Activated T-cell treated with anti-CD3 and anti-CD28 coated beads, Interleukin-2, amount 50 U/mL, for 24 hours (primary cell): ENCODE measurements around the gene CFAP57.
"Not testable (repeated sequence)": the region's sequence is repeated elsewhere in the genome, so short reads cannot be mapped to it uniquely, and the experiment has no call there.

Source experiments
- DNase-seq: peaks from one replicate; pipeline ENCODE4 v3.0.0-alpha.2; 2020
- H3K27ac Mint-ChIP-seq: 2 replicates; pipeline ENCODE4 v1.8.0; 2020; ENCODE audit warnings: mild to moderate bottlenecking, mixed read lengths
- H3K27me3 Mint-ChIP-seq: 2 replicates; pipeline ENCODE4 v1.8.0; 2020; ENCODE audit warnings: mixed read lengths
- H3K36me3 Mint-ChIP-seq: 2 replicates; pipeline ENCODE4 v1.8.0; 2020; ENCODE audit warnings: low read depth, mixed read lengths
- H3K4me1 Mint-ChIP-seq: 2 replicates; pipeline ENCODE4 v1.8.0; 2020; ENCODE audit warnings: low read depth, mixed read lengths
- H3K4me3 Mint-ChIP-seq: 2 replicates; pipeline ENCODE4 v1.8.0; 2020; ENCODE audit warnings: mild to moderate bottlenecking, moderate library complexity, mixed read lengths
- H3K9me3 Mint-ChIP-seq: 2 replicates; pipeline ENCODE4 v1.8.0; 2020; ENCODE audit warnings: mixed read lengths

CFAP57 gene

DNA sequence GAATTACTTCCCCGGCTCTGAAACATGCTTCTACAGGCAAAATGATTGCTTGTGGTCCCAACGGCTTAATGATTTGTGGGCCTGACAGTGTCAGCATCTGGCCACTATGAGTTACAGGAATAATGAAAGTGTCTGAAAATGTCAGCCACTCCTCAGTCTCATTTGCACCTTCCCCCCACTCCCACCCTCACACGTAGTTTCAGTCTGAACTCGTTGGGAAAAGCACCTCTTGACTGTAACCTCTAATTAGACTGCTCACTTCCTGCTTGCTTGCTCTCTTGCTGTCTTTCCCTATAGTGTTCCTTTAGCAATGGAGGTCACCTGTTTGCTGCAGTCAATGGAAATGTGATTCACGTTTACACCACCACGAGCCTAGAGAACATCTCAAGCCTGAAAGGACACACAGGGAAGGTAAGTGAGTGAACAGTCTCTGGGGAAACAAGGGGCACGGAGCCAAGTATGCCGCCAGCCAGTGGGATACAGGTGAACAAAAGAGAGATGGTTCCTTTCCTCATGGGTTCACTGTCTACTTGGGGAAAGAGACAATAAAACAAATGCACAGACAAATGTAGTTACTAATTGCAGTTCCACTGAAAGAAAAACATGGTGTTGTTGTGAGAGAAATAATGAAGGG, 27.1 kb downstream of the CFAP57 start:
- Mint-ChIP-seq H3K36me3 (no peaks in the 10 kb centered on the region), H3K4me3 (no peak overlapping the region), H3K27ac (no peak overlapping the region), H3K9me3 (peaks cover 3% of the 10 kb centered on the region), H3K4me1 (no peaks in the 10 kb centered on the region), H3K27me3 (peaks cover 12% of the 10 kb centered on the region)
- DNase-seq, result no peak

DNA sequence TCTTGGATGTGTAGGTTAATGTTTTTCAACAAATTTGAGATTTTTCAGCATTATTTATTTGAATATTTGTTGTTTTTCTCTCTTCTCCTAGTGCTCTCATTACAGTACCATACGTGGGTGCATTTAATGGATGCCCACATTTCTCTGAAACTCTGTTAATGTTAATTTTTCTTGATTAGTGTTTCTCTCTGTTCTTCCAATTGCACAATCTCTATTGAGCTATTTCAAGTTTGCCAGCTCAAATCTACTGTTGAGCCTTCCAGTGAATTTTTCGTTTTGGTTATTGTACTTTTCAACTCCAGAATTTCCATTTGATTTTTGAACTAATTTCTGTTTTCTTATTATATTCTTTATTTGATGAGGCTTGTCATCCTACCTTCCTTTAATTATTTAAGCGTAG, 31.7 kb downstream of the CFAP57 start:
- DNase-seq, result no peak
- no peak overlapping the region for H3K4me3 Mint-ChIP-seq
- peaks cover 10% of the 10 kb centered on the region for H3K27me3 Mint-ChIP-seq
- peaks cover 6% of the 10 kb centered on the region for H3K9me3 Mint-ChIP-seq
- H3K4me1 Mint-ChIP-seq, result no peaks in the 10 kb centered on the region
- H3K36me3 Mint-ChIP-seq, result no peaks in the 10 kb centered on the region
- no peak overlapping the region for H3K27ac Mint-ChIP-seq

DNA sequence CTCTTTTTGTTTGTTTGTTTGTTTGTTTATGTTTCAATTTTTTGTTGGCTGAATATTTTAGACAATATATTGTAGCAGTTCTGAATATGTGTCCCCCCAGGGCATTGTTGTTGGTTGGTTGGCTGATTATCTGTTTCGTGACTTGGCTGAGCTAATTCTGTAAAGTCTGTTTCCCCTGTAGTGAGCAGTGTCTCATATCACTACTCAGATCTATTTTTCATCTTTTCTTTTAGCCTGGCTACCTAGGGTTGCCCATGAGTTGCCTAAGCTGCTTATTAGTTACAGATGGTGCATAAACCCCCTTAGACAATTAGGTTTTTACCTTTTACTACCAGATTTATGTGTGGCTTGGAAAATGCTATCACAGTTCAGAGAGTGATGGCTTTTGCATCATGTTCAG, 32.3 kb downstream of the CFAP57 start:
- H3K4me3 Mint-ChIP-seq, result no peak overlapping the region
- H3K27me3 Mint-ChIP-seq, result peaks cover 10% of the 10 kb centered on the region
- H3K4me1 Mint-ChIP-seq, result no peaks in the 10 kb centered on the region
- H3K36me3 Mint-ChIP-seq, result no peaks in the 10 kb centered on the region
- DNase-seq, result no peak
- no peak overlapping the region for H3K27ac Mint-ChIP-seq
- peaks cover 6% of the 10 kb centered on the region for H3K9me3 Mint-ChIP-seq

DNA sequence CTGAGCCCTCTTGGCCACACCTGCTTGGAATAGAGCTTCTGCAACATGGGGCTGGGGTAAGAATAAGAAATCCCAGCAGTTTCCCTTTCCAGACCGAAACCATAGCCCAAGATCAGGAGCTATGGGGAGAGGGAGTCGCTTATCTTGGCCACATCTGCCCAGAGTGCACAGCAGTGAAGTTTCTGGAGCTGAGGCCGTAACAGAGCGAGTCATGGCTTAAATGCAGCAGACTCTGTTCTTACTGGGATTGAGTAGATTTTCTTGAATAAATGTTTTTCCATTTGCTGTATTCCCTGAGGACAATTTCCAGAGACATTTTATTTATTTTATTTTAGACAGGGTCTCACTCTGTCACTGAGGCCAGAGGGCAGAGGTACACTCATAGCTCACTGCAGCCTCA, 33.5 kb downstream of the CFAP57 start:
- no peak for DNase-seq
- no peaks in the 10 kb centered on the region for H3K4me1 Mint-ChIP-seq
- H3K36me3 Mint-ChIP-seq, result no peaks in the 10 kb centered on the region
- peaks cover 6% of the 10 kb centered on the region for H3K9me3 Mint-ChIP-seq
- H3K4me3 Mint-ChIP-seq, result no peak overlapping the region
- peaks cover 12% of the 10 kb centered on the region for H3K27me3 Mint-ChIP-seq
- H3K27ac Mint-ChIP-seq, result no peak overlapping the region

DNA sequence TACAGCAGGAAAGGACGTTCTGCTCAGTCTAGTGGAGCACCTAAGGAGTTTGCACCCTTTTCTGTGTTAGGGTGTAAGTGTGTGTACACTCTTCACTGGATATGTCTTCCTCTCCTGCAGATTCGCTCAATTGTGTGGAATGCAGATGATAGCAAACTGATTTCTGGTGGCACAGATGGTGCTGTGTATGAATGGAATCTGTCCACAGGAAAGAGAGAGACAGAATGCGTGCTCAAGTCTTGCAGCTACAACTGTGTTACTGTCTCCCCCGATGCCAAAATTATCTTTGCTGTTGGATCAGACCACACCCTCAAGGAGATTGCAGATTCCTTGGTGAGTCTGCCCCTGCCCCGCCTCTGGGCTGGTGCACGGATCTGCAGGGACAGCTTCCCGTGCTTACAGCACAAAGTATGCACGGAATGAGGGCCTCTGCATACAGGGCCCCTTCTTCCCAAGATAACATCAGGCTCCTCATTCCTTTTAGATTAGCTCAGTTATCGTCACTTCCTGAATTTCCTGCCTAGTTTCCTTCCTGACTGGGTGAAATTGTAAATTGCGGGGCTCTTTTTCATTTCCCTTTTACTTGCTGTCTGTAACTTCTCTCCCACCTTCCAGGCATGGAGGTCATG, 34.6 kb downstream of the CFAP57 start:
- Mint-ChIP-seq H3K9me3 (peaks cover 6% of the 10 kb centered on the region), H3K27me3 (peaks cover 12% of the 10 kb centered on the region), H3K27ac (no peak overlapping the region), H3K4me3 (no peak overlapping the region), H3K4me1 (no peaks in the 10 kb centered on the region), H3K36me3 (no peaks in the 10 kb centered on the region)
- DNase-seq, result no peak

DNA sequence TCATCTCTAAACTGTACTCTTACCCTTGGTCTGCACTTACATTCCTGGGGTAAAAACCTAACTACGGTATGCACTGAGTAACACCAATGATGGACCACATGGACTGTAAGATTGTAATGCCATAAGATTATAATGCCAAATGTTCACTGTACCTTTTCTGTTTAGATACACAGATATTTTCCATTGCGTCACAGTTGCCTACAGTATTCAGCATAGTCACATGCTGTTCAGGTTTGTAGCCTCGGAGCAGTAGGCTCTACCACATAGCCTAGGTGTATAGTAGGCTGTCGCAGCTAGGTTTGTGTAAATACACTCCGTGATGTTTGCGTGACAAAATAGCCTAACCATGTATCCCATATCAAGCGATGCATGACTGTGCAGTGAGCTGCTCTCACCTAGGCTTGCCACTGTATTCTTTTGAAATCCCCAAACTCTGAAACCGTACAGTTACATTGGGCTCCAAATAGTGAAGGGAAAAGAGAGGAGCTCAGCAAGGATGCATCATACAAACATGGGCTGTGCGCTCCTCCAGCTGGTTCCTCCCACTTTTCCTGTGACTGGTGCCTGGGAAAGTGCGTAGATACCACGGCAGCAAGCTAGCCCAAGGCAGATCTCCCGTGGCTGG, 35.2 kb downstream of the CFAP57 start:
- peaks cover 6% of the 10 kb centered on the region for H3K9me3 Mint-ChIP-seq
- no peaks in the 10 kb centered on the region for H3K4me1 Mint-ChIP-seq
- no peak overlapping the region for H3K27ac Mint-ChIP-seq
- peaks cover 12% of the 10 kb centered on the region for H3K27me3 Mint-ChIP-seq
- no peak overlapping the region for H3K4me3 Mint-ChIP-seq
- H3K36me3 Mint-ChIP-seq, result no peaks in the 10 kb centered on the region
- no peak for DNase-seq

DNA sequence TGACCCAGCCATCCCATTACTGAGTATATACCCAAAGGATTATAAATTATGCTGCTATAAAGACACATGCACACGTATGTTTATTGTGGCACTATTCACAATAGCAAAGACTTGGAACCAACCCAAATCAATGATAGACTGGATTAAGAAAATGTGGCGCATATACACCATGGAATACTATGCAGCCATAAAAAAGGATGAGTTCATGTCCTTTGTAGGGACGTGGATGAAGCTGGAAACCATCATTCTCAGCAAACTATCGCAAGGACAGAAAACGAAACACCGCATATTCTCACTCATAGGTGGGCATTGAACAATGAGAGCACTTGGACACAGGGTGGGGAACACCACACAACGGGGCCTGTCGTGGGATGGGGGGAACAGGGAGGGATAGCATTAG, 36.1 kb downstream of the CFAP57 start:
- not testable (repeated sequence) for H3K36me3 Mint-ChIP-seq

DNA sequence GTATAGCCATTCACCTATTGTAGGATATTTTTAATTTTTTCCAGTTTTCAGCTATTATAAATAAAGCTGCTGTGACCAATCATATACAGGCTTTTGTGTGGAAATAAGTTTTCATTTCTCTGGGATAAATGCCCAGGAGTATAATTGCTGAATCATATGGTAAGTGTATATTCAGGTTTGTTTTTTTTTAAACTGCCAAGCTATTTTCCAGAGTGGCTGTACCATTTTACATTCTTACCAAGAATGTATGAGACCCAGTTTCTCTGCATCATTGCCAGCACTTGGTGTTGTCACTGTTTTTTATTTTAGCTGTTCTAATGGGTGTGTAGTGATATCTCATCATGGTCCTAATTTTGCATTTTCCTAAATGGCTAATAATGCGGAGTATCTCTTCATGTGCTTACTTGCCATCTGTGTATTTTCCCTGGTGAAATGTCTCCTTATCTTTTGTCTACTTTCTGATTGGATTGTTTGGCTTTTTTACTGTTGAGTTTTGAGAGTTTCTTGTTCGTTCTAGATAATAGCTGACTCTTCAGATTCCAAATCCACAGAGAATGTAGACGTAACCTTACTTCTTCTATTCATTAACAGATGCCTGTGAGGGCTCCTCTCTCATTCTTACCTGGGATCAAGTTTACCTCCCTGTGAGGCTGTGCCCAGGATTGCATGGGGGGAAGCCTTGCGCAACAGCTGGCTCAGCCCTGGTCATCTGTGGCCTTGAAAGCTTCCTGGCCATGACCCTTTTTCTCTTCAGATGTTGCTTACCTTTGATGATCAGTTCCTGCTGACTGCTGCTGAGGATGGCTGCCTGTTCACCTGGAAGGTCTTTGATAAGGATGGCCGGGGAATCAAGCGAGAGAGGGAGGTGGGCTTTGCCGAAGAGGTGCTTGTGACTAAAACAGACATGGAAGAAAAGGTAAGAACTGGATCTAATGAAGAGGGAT, 42.6 kb downstream of the CFAP57 start:
- H3K27me3 Mint-ChIP-seq, result peaks cover 19% of the 10 kb centered on the region
- no peak overlapping the region for H3K4me3 Mint-ChIP-seq

More for the DNA sequence above, 36.1 kb downstream of the CFAP57 start:
- not testable (repeated sequence) for H3K4me3 Mint-ChIP-seq, H3K27ac Mint-ChIP-seq, H3K4me1 Mint-ChIP-seq, H3K9me3 Mint-ChIP-seq, DNase-seq
- H3K27me3 Mint-ChIP-seq, result peaks cover 12% of the 10 kb centered on the region

DNA sequence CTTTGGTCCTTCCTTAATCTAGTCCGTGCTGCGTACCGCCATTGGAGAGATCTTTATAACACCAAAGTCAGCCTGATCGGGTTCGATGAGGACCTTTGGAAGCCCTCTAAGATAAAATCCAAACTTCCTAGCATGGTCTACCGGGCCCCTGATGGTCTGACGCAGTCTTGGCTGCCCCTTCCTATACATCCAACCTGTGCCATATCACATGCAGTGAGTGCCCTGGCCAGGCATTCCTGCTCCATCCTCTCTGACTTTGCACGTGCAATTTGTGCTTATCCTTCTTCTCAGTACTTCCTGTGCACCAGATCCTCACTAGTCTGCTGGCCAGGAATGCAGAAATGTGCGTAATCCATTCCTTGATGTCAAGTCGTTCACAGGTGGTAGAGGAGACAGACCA, 45.6 kb downstream of the CFAP57 start:
- Mint-ChIP-seq H3K4me1 (peaks cover 2% of the 10 kb centered on the region), H3K9me3 (no peaks in the 10 kb centered on the region), H3K36me3 (no peaks in the 10 kb centered on the region), H3K27ac (no peak overlapping the region), H3K27me3 (peaks cover 16% of the 10 kb centered on the region), H3K4me3 (no peak overlapping the region)
- DNase-seq, result no peak

More for the DNA sequence above, 42.6 kb downstream of the CFAP57 start:
- no peaks in the 10 kb centered on the region for H3K4me1 Mint-ChIP-seq
- no peaks in the 10 kb centered on the region for H3K9me3 Mint-ChIP-seq
- no peak overlapping the region for H3K27ac Mint-ChIP-seq
- H3K36me3 Mint-ChIP-seq, result no peaks in the 10 kb centered on the region
- DNase-seq, result no peak

DNA sequence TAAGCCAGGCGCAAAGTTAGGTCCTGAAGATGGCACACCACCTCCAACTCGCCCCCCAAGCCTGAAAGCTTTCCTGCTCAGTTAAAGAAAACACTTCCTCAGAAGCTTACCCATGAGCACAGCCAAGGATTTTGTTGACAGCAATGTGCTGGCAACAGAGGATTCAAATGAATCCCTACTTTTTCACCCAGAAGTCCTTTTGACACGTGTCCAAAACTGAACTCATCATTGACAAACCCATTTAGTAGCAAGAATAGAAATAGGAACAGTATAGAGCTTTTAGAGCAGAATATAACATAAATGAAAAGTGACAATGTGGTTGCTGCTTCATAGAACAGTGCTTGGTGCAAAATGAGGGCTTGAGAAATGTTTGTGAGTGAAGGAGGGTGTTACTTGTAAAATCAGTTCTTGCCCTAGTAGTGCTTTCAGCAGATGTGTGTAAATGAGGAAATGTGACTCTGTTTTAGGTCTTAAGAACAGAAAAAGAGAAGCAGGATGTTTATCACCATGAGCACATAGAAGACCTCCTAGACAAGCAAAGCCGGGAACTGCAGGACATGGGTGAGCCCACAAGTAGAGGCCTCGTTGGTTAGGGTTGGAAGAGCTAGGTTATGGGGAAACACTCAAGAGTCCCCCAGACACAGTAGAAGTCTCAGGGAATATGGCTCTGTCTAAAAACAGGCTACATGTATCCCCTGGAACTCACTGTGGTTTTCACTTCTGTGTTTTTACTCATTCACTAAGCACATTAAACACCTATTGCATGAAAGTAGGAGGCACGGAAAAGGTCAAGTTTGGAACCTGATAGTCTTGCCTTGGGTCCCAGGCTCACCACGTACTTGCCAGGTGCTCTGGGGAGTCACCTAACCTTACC, 49.0 kb downstream of the CFAP57 start:
- Mint-ChIP-seq H3K4me1 (peaks cover 2% of the 10 kb centered on the region), H3K4me3 (no peak overlapping the region), H3K27ac (no peak overlapping the region), H3K27me3 (peaks cover 5% of the 10 kb centered on the region), H3K9me3 (no peaks in the 10 kb centered on the region), H3K36me3 (no peaks in the 10 kb centered on the region)
- no peak for DNase-seq

DNA sequence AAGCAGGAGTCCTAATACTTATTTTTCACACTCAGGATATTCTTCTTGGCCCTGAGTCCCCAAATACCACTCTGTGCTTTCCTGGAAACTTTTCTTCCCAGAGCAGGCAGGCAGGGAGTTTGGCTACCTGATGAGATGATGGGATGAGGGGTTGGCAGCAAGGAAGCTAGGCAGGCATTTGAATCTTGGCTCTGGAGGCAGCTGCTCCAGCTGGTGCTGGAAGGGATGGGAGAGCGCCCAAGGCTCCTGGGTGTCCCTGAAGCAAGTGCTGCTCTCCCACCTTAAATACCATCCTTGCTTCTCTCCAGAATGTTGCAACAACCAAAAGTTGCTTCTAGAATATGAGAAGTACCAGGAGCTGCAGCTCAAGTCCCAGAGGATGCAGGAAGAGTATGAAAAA, 49.7 kb downstream of the CFAP57 start:
- Mint-ChIP-seq H3K27ac (no peak overlapping the region), H3K9me3 (no peaks in the 10 kb centered on the region), H3K4me3 (no peak overlapping the region), H3K4me1 (peaks cover 2% of the 10 kb centered on the region), H3K27me3 (peaks cover 4% of the 10 kb centered on the region), H3K36me3 (no peaks in the 10 kb centered on the region)
- DNase-seq, result no peak

DNA sequence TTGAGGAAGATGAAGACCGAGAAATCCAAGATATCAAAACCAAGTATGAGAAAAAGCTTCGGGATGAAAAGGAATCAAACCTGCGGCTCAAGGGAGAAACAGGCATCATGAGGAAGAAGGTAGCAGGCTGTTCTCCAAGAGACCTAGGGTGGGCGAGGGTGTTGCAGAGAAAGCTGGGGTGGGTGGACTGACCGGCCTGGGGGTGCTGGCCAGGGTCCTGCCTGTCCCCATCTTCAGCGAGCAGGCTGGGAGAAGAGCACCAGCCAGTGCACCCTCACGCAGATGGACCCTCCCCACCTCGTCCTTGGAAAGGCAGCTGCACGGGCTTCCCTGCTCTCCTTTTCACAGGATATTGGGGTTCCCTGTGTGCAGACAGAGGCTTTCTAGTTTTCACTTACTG, 50.7 kb downstream of the CFAP57 start:
- Mint-ChIP-seq H3K4me1 (peaks cover 2% of the 10 kb centered on the region), H3K9me3 (no peaks in the 10 kb centered on the region)

DNA sequence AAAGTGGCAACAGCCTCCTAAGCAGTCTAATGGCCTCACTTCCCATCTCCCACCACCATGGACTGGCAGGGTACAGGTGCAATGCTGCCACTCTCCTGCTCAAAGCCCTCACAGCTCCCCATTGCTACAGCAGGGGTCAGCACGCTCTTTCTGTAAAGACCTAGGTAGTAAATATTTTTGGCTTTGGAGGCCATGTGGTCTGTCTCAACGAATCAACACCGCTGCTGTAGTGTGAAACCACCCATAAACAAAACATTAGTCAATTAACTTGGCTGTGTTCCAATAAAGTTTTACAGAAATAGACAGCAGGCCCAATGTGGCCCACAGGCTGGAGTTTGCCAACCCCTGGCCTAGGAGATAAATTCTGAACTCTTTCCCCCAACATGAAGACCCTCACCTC, 53.0 kb downstream of the CFAP57 start:
- Mint-ChIP-seq H3K27ac (no peak overlapping the region), H3K27me3 (no peaks in the 10 kb centered on the region), H3K9me3 (no peaks in the 10 kb centered on the region), H3K4me3 (no peak overlapping the region), H3K4me1 (peaks cover 2% of the 10 kb centered on the region), H3K36me3 (no peaks in the 10 kb centered on the region)
- DNase-seq, result no peak

More for the DNA sequence above, 50.7 kb downstream of the CFAP57 start:
- Mint-ChIP-seq H3K27me3 (no peaks in the 10 kb centered on the region), H3K4me3 (no peak overlapping the region), H3K27ac (no peak overlapping the region), H3K36me3 (no peaks in the 10 kb centered on the region)
- no peak for DNase-seq
